Endometrium (tissue), 2 donors: ENCODE data around the gene KRTAP5-3.
"Not testable (repeated sequence)": the region's sequence is repeated elsewhere in the genome, so short reads cannot be mapped to it uniquely, and the experiment has no call there.

Experiments
- FAIRE-seq: peaks from 2 replicates; lab custom pipeline; 2012; peaks lifted over from hg19 to GRCh38; lab: Jason Lieb, UNC
- donor health status: control.
- donor health status: control.

The KRTAP5-3 gene

GRCh38 chr11:1619449-1619848 lies 11.2 kb upstream of the KRTAP5-3 start:
- FAIRE-seq = no peak

- no peak for FAIRE-seq
Observed at GRCh38 chr11:1618231-1618630, 10.0 kb upstream of the KRTAP5-3 start.

- FAIRE-seq = not testable (repeated sequence)
Observed at GRCh38 chr11:1607901-1608300, 362 bp downstream of the KRTAP5-3 start.

GRCh38 chr11:1607156-1607845 lies 962 bp downstream of the KRTAP5-3 start:
- not testable (repeated sequence) for FAIRE-seq

GRCh38 chr11:1605923-1606322 lies 2.3 kb downstream of the KRTAP5-3 start:
- FAIRE-seq = not testable (repeated sequence)

GRCh38 chr11:1604711-1605110 lies 3.6 kb downstream of the KRTAP5-3 start:
- no peak for FAIRE-seq

GRCh38 chr11:1604181-1604580 lies 4.1 kb downstream of the KRTAP5-3 start:
- FAIRE-seq = no peak

GRCh38 chr11:1603629-1604028 lies 4.6 kb downstream of the KRTAP5-3 start:
- no peak for FAIRE-seq

GRCh38 chr11:1601663-1602062 lies 6.6 kb downstream of the KRTAP5-3 start:
- not testable (repeated sequence) for FAIRE-seq

GRCh38 chr11:1600626-1601025 lies 7.6 kb downstream of the KRTAP5-3 start:
- no peak for FAIRE-seq

- FAIRE-seq = no peak
Observed at GRCh38 chr11:1598816-1599215, 9.4 kb downstream of the KRTAP5-3 start.

GRCh38 chr11:1598406-1598805 lies 9.9 kb downstream of the KRTAP5-3 start:
- not testable (repeated sequence) for FAIRE-seq

GRCh38 chr11:1597994-1598380 lies 10.3 kb downstream of the KRTAP5-3 start, which contains the start of gene KRTAP5-2:
KRTAP5-2 (minus strand) TSS chr11:1598294; CDS start chr11:1598250, 44 bp downstream.
- no peak for FAIRE-seq

GRCh38 chr11:1597331-1597993 lies 10.8 kb downstream of the KRTAP5-3 start:
- no peak for FAIRE-seq

GRCh38 chr11:1596576-1597121 lies 11.6 kb downstream of the KRTAP5-3 start:
- FAIRE-seq = not testable (repeated sequence)

- not testable (repeated sequence) for FAIRE-seq
Observed at GRCh38 chr11:1595994-1596575, 12.2 kb downstream of the KRTAP5-3 start.

GRCh38 chr11:1592628-1593027 lies 15.6 kb downstream of the KRTAP5-3 start:
- FAIRE-seq = no peak

GRCh38 chr11:1589996-1590395 lies 18.3 kb downstream of the KRTAP5-3 start:
- FAIRE-seq = no peak

GRCh38 chr11:1589191-1589963 lies 18.9 kb downstream of the KRTAP5-3 start:
- FAIRE-seq = not testable (repeated sequence)

GRCh38 chr11:1586699-1587098 lies 21.6 kb downstream of the KRTAP5-3 start:
- no peak for FAIRE-seq

GRCh38 chr11:1584661-1585370 lies 23.4 kb downstream of the KRTAP5-3 start, which contains the start of gene KRTAP5-1:
KRTAP5-1 (minus strand) TSS chr11:1585283; CDS start chr11:1585249, 34 bp downstream.
- not testable (repeated sequence) for FAIRE-seq
